ENCODE data around the gene USP54. TPM values are rescaled to one million over a fixed set of nuclear protein-coding genes. Genes with fewer than 3 reads are reported as not detected.

USP54 gene
- total RNA-seq, 6 experiments from 2014 or later = 1.5 to 5.7 (median 3.6) TPM

DNA sequence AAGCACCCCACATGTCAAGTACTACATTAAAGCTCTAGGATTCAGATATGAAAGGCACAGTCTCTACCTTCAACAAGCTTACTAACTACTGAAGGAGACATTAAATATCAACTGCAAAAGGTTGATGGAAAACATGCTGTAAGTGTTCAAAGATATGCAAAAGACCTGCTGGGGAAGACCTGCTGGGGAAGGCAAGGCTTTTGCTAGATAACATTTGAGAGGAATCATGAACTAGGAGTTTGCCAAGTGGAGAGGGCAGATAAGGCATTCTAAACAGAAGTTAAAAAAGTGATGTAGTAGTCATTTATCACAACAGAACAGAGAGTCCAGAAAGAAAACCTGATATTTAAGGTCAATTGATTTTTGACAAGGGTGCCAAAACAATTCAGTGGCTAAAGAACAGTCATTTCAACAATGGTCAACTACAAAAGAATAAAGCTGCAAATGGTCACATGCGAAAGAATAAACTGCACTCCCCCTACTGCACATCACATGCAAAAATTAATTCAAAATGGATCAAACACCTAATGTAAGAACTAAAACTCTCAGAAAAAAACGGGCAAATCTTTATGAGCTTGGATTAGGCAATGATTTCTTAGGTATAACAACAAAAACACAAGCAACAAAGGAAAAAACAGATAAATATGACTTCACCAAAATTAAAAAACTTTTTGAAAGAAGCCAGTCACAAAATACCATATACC lies 134.8 kb downstream of the USP54 start:
- Histone ChIP-seq H3K36me3 (no peaks in the 10 kb centered on the region), H3K4me1 (no peaks in the 10 kb centered on the region), H3K9me3 (no peaks in the 10 kb centered on the region), H3K4me3 (no peak overlapping the region), H3K27ac (no peak overlapping the region), H3K27me3 (no peaks in the 10 kb centered on the region)
- intact Hi-C loops (cut with DNase I) = no loop called here
- ATAC-seq (no peak), DNase-seq (no peak)
- TF ChIP-seq, protein P1, sequence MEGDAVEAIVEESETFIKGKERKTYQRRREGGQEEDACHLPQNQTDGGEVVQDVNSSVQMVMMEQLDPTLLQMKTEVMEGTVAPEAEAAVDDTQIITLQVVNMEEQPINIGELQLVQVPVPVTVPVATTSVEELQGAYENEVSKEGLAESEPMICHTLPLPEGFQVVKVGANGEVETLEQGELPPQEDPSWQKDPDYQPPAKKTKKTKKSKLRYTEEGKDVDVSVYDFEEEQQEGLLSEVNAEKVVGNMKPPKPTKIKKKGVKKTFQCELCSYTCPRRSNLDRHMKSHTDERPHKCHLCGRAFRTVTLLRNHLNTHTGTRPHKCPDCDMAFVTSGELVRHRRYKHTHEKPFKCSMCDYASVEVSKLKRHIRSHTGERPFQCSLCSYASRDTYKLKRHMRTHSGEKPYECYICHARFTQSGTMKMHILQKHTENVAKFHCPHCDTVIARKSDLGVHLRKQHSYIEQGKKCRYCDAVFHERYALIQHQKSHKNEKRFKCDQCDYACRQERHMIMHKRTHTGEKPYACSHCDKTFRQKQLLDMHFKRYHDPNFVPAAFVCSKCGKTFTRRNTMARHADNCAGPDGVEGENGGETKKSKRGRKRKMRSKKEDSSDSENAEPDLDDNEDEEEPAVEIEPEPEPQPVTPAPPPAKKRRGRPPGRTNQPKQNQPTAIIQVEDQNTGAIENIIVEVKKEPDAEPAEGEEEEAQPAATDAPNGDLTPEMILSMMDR (IDR thresholded peaks at IDR 0.05) = no peak
- no peak for TF ChIP-seq POLR2A (IDR thresholded peaks at IDR 0.05)
- 85% methylated on average over 2 of the region's 2 CpGs for WGBS (ENCODE audit: insufficient coverage, low coverage, low lambda C conversion rate, missing lambda C conversion rate)

DNA sequence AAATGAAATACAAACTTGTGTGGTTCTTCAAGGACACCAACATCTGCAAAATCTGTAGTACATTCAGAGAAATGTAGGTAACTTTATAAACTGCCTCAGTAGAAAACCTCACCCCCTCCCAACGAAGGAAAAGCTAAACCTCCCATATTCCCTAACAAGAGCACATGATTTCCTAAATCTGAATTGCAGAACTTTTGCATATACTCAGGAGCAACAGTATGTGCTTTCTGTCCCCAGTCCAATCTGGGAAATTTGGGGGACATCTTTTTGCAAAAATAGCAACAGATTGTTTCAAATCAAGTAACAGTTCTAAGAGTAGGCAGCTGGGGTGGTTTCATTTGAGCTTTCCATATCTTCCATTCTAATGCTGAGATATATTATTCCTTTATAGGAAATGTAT lies 142.0 kb downstream of the USP54 start:
- 73% methylated on average over 1 of the region's 1 CpG for WGBS (ENCODE audit: insufficient coverage, low coverage, low lambda C conversion rate, missing lambda C conversion rate)
- no peaks in the 10 kb centered on the region for H3K4me1 ChIP-seq
- DNase-seq = no peak
- TF ChIP-seq, protein P1 (IDR thresholded peaks at IDR 0.05) = no peak
- TF ChIP-seq POLR2A (IDR thresholded peaks at IDR 0.05) = no peak
- H3K4me3 ChIP-seq = no peak overlapping the region
- no peak for ATAC-seq
- no peak overlapping the region for H3K27ac ChIP-seq
- H3K27me3 ChIP-seq = no peaks in the 10 kb centered on the region
- intact Hi-C loops (cut with DNase I) = no loop called here
- H3K36me3 ChIP-seq = peaks cover 0 to 3% (median 0%) of the 10 kb centered on the region in 4 donors
- no peaks in the 10 kb centered on the region for H3K9me3 ChIP-seq

DNA sequence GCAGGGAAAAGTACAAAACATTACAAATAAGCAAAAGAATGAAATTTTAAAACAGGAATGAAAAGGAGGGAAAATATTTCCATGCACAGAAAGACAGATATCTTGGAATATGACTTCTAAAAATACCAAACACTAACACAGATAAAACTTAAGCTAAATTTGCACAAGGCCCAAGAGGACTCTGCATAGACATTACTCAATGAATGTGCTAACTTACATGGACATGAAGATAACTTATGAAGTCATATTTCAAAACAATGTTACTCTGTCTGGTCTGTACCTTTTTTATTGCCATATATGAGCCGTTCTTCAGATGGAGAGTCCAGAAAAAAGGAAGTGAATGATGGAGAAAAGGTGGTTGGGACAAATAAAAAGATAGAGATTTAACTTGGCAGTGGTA lies 142.8 kb downstream of the USP54 start:
- intact Hi-C loops (cut with DNase I) = no loop called here
- DNase-seq (no peak), ATAC-seq (no peak)
- no peak for TF ChIP-seq POLR2A (IDR thresholded peaks at IDR 0.05)
- TF ChIP-seq, protein P1 (IDR thresholded peaks at IDR 0.05) = no peak
- WGBS (ENCODE audit: insufficient coverage, low coverage, low lambda C conversion rate, missing lambda C conversion rate) = 89% methylated on average over 1 of the region's 1 CpG
- Histone ChIP-seq H3K4me3 (no peak overlapping the region), H3K36me3 (peaks cover 0 to 5% (median 0%) of the 10 kb centered on the region in 4 donors), H3K4me1 (no peaks in the 10 kb centered on the region), H3K27ac (no peak overlapping the region), H3K27me3 (no peaks in the 10 kb centered on the region), H3K9me3 (no peaks in the 10 kb centered on the region)

Small RNA genes within 50 kb of the gene (small RNA-seq; reads per million reads assigned to genes)
- gene RNU6-883P = 0 reads per million in 2 experiments

Other genes with a start within 250 kb of the USP54 start
- gene CFAP70, start 232.5 kb downstream of the USP54 start, total RNA-seq = 1 to 10 TPM in 5 of 6 experiments, under 1 TPM in 1; 0.98 to 2.6 (median 1.4) TPM
- gene ANXA7, start 177.3 kb downstream of the USP54 start, total RNA-seq = 100 to 1,000 TPM in 4 of 6 experiments, 10 to 100 TPM in 2; 79.6 to 139 (median 102) TPM
- gene MSS51, start 157.8 kb downstream of the USP54 start, total RNA-seq = under 1 TPM; 0.19 to 0.73 (median 0.62) TPM
- 10 to 100 TPM; 10.9 to 13.6 (median 13.5) TPM for gene PPP3CB, start 95.3 kb downstream of the USP54 start, total RNA-seq
- gene MYOZ1, start 50.1 kb upstream of the USP54 start, total RNA-seq = 1 to 10 TPM in 1 of 6 experiments, under 1 TPM in 1, not detected in 4; 0.74 to 1.1 TPM
- gene SYNPO2L, start 64.7 kb upstream of the USP54 start, total RNA-seq = under 1 TPM in 4 of 6 experiments, not detected in 2; 0.06 to 0.35 (median 0.20) TPM
- 1 to 10 TPM; 2.5 to 6.2 (median 4.5) TPM for gene AGAP5, start 106.8 kb upstream of the USP54 start, total RNA-seq
- gene SEC24C, start 153.0 kb upstream of the USP54 start, total RNA-seq = 10 to 100 TPM; 39.4 to 43.4 (median 41.0) TPM
- gene CHCHD1, start 190.7 kb upstream of the USP54 start, total RNA-seq = 10 to 100 TPM; 13.0 to 25.1 (median 17.4) TPM
- gene ZSWIM8, start 194.3 kb upstream of the USP54 start, total RNA-seq = 100 to 1,000 TPM in 1 of 6 experiments, 10 to 100 TPM in 5; 52.2 to 107 (median 77.5) TPM
- gene NDST2, start 220.3 kb upstream of the USP54 start, total RNA-seq = 10 to 100 TPM in 5 of 6 experiments, 1 to 10 TPM in 1; 9.5 to 14.8 (median 12.2) TPM

Measured in right lobe of liver (tissue), 6 donors.